Endothelial cell of umbilical vein (primary cell): Measurements from ENCODE around the gene ARSK. TPM values are rescaled to one million over a fixed set of nuclear protein-coding genes. Genes with fewer than 3 reads are reported as not detected.

ENCODE experiments used
- BruUV-seq: library from RNA; stranded (reverse); fragments of 400-500 nt; replicated peaks from 2 replicates; lab custom pipeline; 2021; lab: Mats Ljungman, UMichigan
- CTCF ChIA-PET: fragments of 300-600, 350-600 bp; sonication (Branson Sonifier 250); formaldehyde crosslinking; loops from one replicate; lab custom pipeline; 2021; ENCODE audit warnings: antibody characterized with exemption, inconsistent platforms; lab: Charles Lee
- POLR2A ChIA-PET: fragments of 300-600, 350-600 bp; sonication (Branson Sonifier 250); formaldehyde crosslinking; loops from one replicate; lab custom pipeline; 2021; ENCODE audit warnings: antibody characterized with exemption, inconsistent platforms; lab: Charles Lee
- DNase-seq: peaks from one replicate; pipeline ENCODE4 v3.0.0-alpha.2; 2011; ENCODE audit warnings: low read depth, low spot score
- FAIRE-seq: peaks from 2 replicates; lab custom pipeline; 2011; peaks lifted over from hg19 to GRCh38; lab: Jason Lieb, UNC
- H2AFZ ChIP-seq: 2 replicates; pipeline ENCODE4 v1.6.0; 2012; ENCODE audit warnings: low read depth, low read length, control low read depth, inconsistent platforms
- H3K27ac ChIP-seq: 2 replicates; pipeline ENCODE4 v1.5.1; 2011; ENCODE audit warnings: low read depth, mild to moderate bottlenecking, control low read depth, low read length, moderate library complexity; ENCODE audit not compliant: insufficient read depth
- H3K27me3 ChIP-seq, 2 experiments: 2 replicates each; pipeline versions ENCODE4 v1.6.0 to v1.6.1; 2011; ENCODE audit warnings: low read length in 2 of 2, mixed read lengths in 1 of 2; ENCODE audit not compliant: control insufficient read depth in 2 of 2, insufficient read depth in 2 of 2
- H3K36me3 ChIP-seq, 2 experiments: 2 replicates in 1 of 2; 3 replicates in 1 of 2; pipeline ENCODE4 v1.5.1; 2011; ENCODE audit warnings: low read length in 2 of 2, mild to moderate bottlenecking in 1 of 2, moderate library complexity in 1 of 2; ENCODE audit not compliant: control insufficient read depth in 2 of 2, insufficient read depth in 2 of 2; ENCODE audit errors: extremely low read depth in 1 of 2
- H3K4me1 ChIP-seq: 3 replicates; pipeline ENCODE4 v1.5.1; 2011; ENCODE audit warnings: mild to moderate bottlenecking, low read length; ENCODE audit not compliant: control insufficient read depth, insufficient read depth; ENCODE audit errors: extremely low read depth
- H3K4me2 ChIP-seq: 2 replicates; pipeline ENCODE4 v1.6.1; 2011; ENCODE audit warnings: low read length, control low read depth, mixed read lengths; ENCODE audit not compliant: insufficient read depth
- H3K4me3 ChIP-seq, 3 experiments: fragments of 200-600 bp in 1 of 3; sonication (generic), shearing (Covaris generic) in 1 of 3; replicated peaks in 1 of 3; 2 replicates each; pipeline ENCODE4 v1.5.1; 2011 to 2016; ENCODE audit warnings: control low read depth in 3 of 3, low read length in 3 of 3, mild to moderate bottlenecking in 2 of 3, inconsistent platforms in 1 of 3, low read depth in 1 of 3, moderate library complexity in 1 of 3; ENCODE audit not compliant: insufficient read depth in 1 of 3
- H3K79me2 ChIP-seq: 2 replicates; pipeline ENCODE4 v1.6.0; 2012; ENCODE audit warnings: low read length, inconsistent platforms; ENCODE audit not compliant: control insufficient read depth, insufficient read depth
- H3K9ac ChIP-seq: replicated peaks from 2 replicates; pipeline ENCODE3; 2011; ENCODE audit warnings: low read length, control low read depth; ENCODE audit not compliant: insufficient read depth; ENCODE audit errors: extremely low read depth
- H3K9me1 ChIP-seq: replicated peaks from 3 replicates; pipeline ENCODE4 v1.6.0; 2011; ENCODE audit warnings: mild to moderate bottlenecking, low read length; ENCODE audit not compliant: control insufficient read depth, insufficient read depth; ENCODE audit errors: extremely low read depth
- H3K9me3 ChIP-seq: replicated peaks from 2 replicates; pipeline ENCODE4 v1.5.1; 2012; ENCODE audit warnings: low read length, inconsistent platforms; ENCODE audit not compliant: control insufficient read depth, insufficient read depth
- H4K20me1 ChIP-seq: replicated peaks from 2 replicates; pipeline ENCODE3; 2011; ENCODE audit warnings: mild to moderate bottlenecking, low read length; ENCODE audit not compliant: control insufficient read depth, insufficient read depth; ENCODE audit errors: extremely low read depth
- CTCF ChIP-seq, 2 donors: IDR thresholded peaks; 1 replicate in 1 of 2; 2 replicates in 1 of 2; pipeline ENCODE4 v1.5.1; 2011; ENCODE audit warnings: low read length in 2 of 2, mild to moderate bottlenecking in 2 of 2, moderate library complexity in 2 of 2, control low read depth in 1 of 2, inconsistent platforms in 1 of 2, low read depth in 1 of 2; ENCODE audit not compliant: insufficient read depth in 1 of 2; ENCODE audit errors: extremely low read depth in 1 of 2
- EZH2 ChIP-seq: IDR thresholded peaks from 2 replicates; pipeline ENCODE4 v1.6.1; 2012; ENCODE audit warnings: borderline replicate concordance, low read depth, mild to moderate bottlenecking, moderate library complexity, low read length, inconsistent platforms; ENCODE audit not compliant: severe bottlenecking
- FOS ChIP-seq: IDR thresholded peaks from 2 replicates; pipeline ENCODE4 v1.6.1; 2011; ENCODE audit warnings: mild to moderate bottlenecking, low read length, moderate library complexity, borderline replicate concordance; ENCODE audit not compliant: insufficient read depth
- GATA2 ChIP-seq: IDR thresholded peaks from 2 replicates; pipeline ENCODE4 v1.7.0; 2011; ENCODE audit warnings: low read depth, mild to moderate bottlenecking, moderate library complexity, mixed read lengths, low read length; ENCODE audit not compliant: insufficient read length, insufficient read depth
- JUN ChIP-seq: IDR thresholded peaks from 2 replicates; pipeline ENCODE4 v1.6.1; 2011; ENCODE audit warnings: borderline replicate concordance, low read depth; ENCODE audit not compliant: insufficient read length, insufficient read depth
- MAX ChIP-seq: IDR thresholded peaks from 2 replicates; pipeline ENCODE4 v1.6.1; 2011; ENCODE audit not compliant: insufficient read depth, insufficient read length
- MYC ChIP-seq: IDR thresholded peaks from one replicate; pipeline ENCODE4 v1.6.1; 2011; ENCODE audit warnings: mild to moderate bottlenecking, low read depth, low read length
- POLR2A ChIP-seq: IDR thresholded peaks from 2 replicates; pipeline ENCODE4 v1.6.1; 2012; ENCODE audit warnings: low read depth, mild to moderate bottlenecking, control low read depth, low read length
- POLR2AphosphoS5 ChIP-seq: IDR thresholded peaks from 2 replicates; pipeline ENCODE4 v1.6.1; 2012; ENCODE audit warnings: low read depth, mild to moderate bottlenecking, control low read depth, low read length, moderate library complexity; ENCODE audit not compliant: insufficient read depth
- dilution Hi-C: fragments of 300-500 bp; cut with MboI; formaldehyde crosslinking; loops from one replicate; pipeline ENCODE4 v1.15.0; 2019; ENCODE audit warnings: low sequenced_read_pairs; ENCODE audit not compliant: extremely low pct_ligation_motif_present
- intact Hi-C: fragments of 100-400 bp; cut with micrococcal nuclease; formaldehyde crosslinking; loops from one replicate; pipeline ENCODE4 v1.10.0; 2022
- polyA plus RNA-seq, 4 experiments: library from polyadenylated mRNA; depleted of rRNA in 3 of 4; stranded (reverse) in 3 of 4; unstranded in 1 of 4; fragments of >200 nt; gene quantifications; 2 replicates each; pipeline versions ENCODE4 v1.2.1 to v1.2.3, GENCODE V29; 2011 to 2012; ENCODE audit warnings: missing spikeins in 1 of 4
- total RNA-seq: library from RNA; stranded (reverse); gene quantifications from 2 replicates; pipeline ENCODE4 v1.2.3, GENCODE V29; 2021

The ARSK gene
- total and polyA plus RNA-seq, 2 donors (not counting 3 experiments of a cell fraction or from before 2014, with no cell fraction given), result 3.7 to 4.9 TPM

GRCh38 chr5:95508550-95508949 is 46.4 kb upstream of the ARSK start:
- no TSS peak for BruUV-seq
- peaks cover 8 to 26% of the 10 kb centered on the region in 2 experiments for H3K36me3 ChIP-seq

GRCh38 chr5:95511606-95512005 is 43.3 kb upstream of the ARSK start:
- Histone ChIP-seq H3K9me1 (no peaks in the 10 kb centered on the region), H3K9me3 (no peaks in the 10 kb centered on the region), H3K27me3 (no peaks in the 10 kb centered on the region), H4K20me1 (no peaks in the 10 kb centered on the region), H3K79me2 (no peaks in the 10 kb centered on the region), H3K4me1 (no peaks in the 10 kb centered on the region), H3K27ac (no peak overlapping the region), H2AFZ (no peak overlapping the region), H3K4me2 (no peak overlapping the region), H3K9ac (no peak overlapping the region), H3K36me3 (peaks cover 7 to 35% of the 10 kb centered on the region in 2 experiments), H3K4me3 (no peak overlapping the region)
- FAIRE-seq (no peak), DNase-seq (no peak)
- intact Hi-C loops (no loop called here), dilution Hi-C loops (no loop called here)
- ChIA-PET POLR2A (no interaction called here), CTCF (no interaction called here)
- no TSS peak for BruUV-seq
- no peak for TF ChIP-seq MAX
- no peak for TF ChIP-seq GATA2
- no peak for TF ChIP-seq EZH2
- no peak for TF ChIP-seq POLR2A
- TF ChIP-seq CTCF (IDR thresholded peaks at IDR 0.05; ENCODE audit: extremely low read depth in 1 of 2, insufficient read depth in 1 of 2, low read depth in 1 of 2, low read length in 2 of 2), result no peak
- no peak for TF ChIP-seq MYC
- TF ChIP-seq POLR2AphosphoS5, result no peak
- no peak for TF ChIP-seq FOS
- no peak for TF ChIP-seq JUN

More at GRCh38 chr5:95508550-95508949, 46.4 kb upstream of the ARSK start:
- H3K9me3 ChIP-seq, result no peaks in the 10 kb centered on the region
- no peaks in the 10 kb centered on the region for H4K20me1 ChIP-seq
- H3K4me1 ChIP-seq, result no peaks in the 10 kb centered on the region
- TF ChIP-seq POLR2A, result no peak
- TF ChIP-seq GATA2, result no peak
- no peak overlapping the region for H3K4me2 ChIP-seq
- CTCF ChIA-PET, result interaction anchor here (0.9 kb wide), 1 partner anchor 540 kb away, joined by 4 read pairs; no protein-coding TSS in a partner anchor
- POLR2A ChIA-PET, result no interaction called here
- no peak for FAIRE-seq
- no peak for DNase-seq
- no peaks in the 10 kb centered on the region for H3K9me1 ChIP-seq
- no peak overlapping the region for H3K9ac ChIP-seq
- dilution Hi-C loops, result no loop called here
- H3K27me3 ChIP-seq, result no peaks in the 10 kb centered on the region
- intact Hi-C loops, result no loop called here
- no peak overlapping the region for H2AFZ ChIP-seq
- H3K4me3 ChIP-seq, result no peak overlapping the region
- H3K79me2 ChIP-seq, result no peaks in the 10 kb centered on the region
- H3K27ac ChIP-seq, result no peak overlapping the region
